Panc1 (cell line): ENCODE results near the gene MTHFD1L. TPM values are rescaled to one million over a fixed set of nuclear protein-coding genes. Genes with fewer than 3 reads are reported as not detected.

Source experiments
- ATAC-seq: fragments of 200-7000 bp; cut with Tn5 transposase; 2 replicates; pipeline ENCODE4 v1.9.1; 2020; ENCODE audit warnings: mild to moderate bottlenecking, moderate library complexity
- BruUV-seq: library from RNA; stranded (reverse); fragments of 400-500 nt; replicated peaks from 2 replicates; lab custom pipeline; 2021; lab: Mats Ljungman, UMichigan
- CTCF ChIA-PET: fragments of 300-600 bp; sonication (Branson Sonifier 250); formaldehyde crosslinking; loops from one replicate; lab custom pipeline; 2022; ENCODE audit warnings: antibody characterized with exemption; lab: Charles Lee
- POLR2A ChIA-PET: fragments of 300-600 bp; sonication (Branson Sonifier 250); formaldehyde crosslinking; loops from one replicate; lab custom pipeline; 2022; ENCODE audit warnings: antibody characterized with exemption; lab: Charles Lee
- DNase-seq: peaks from one replicate; pipeline ENCODE4 v3.0.0-alpha.2; 2010; ENCODE audit warnings: low read depth, low spot score
- H3K27ac ChIP-seq: 2 replicates; pipeline ENCODE4 v1.5.1; 2011; ENCODE audit warnings: mild to moderate bottlenecking, low read length, inconsistent platforms
- H3K27me3 ChIP-seq: fragments of 200-500 bp; sonication (Bioruptor generic); 2 replicates; pipeline ENCODE4 v1.6.0; 2014; ENCODE audit warnings: low read length, inconsistent platforms; ENCODE audit not compliant: control insufficient read depth, insufficient read depth
- H3K36me3 ChIP-seq: fragments of 200-500 bp; sonication (Bioruptor generic); 2 replicates; pipeline ENCODE4 v1.5.1; 2014; ENCODE audit warnings: inconsistent platforms, mild to moderate bottlenecking, low read length, moderate library complexity; ENCODE audit not compliant: control insufficient read depth, insufficient read depth
- H3K4me1 ChIP-seq: 2 replicates; pipeline ENCODE4 v1.5.1; 2011; ENCODE audit warnings: inconsistent platforms, mild to moderate bottlenecking, low read length, moderate library complexity; ENCODE audit not compliant: control insufficient read depth, insufficient read depth
- H3K4me3 ChIP-seq, 2 experiments: 2 replicates each; pipeline ENCODE4 v1.5.1; 2011 to 2012; ENCODE audit warnings: low read depth in 2 of 2, low read length in 2 of 2, mild to moderate bottlenecking in 2 of 2, inconsistent platforms in 1 of 2, moderate library complexity in 1 of 2
- H3K9me3 ChIP-seq: fragments of 200-500 bp; sonication (Bioruptor generic); 2 replicates; pipeline ENCODE4 v1.5.1; 2014; ENCODE audit warnings: low read depth, mild to moderate bottlenecking, inconsistent platforms, low read length, moderate library complexity; ENCODE audit not compliant: control insufficient read depth, insufficient read depth
- CTCF ChIP-seq: fragments of 450-650 bp; IDR thresholded peaks from 2 replicates; pipeline ENCODE4 v1.5.1; 2017; ENCODE audit warnings: mild to moderate bottlenecking
- POLR2AphosphoS5 ChIP-seq: IDR thresholded peaks from 2 replicates; pipeline ENCODE4 v1.6.1; 2012; ENCODE audit warnings: mild to moderate bottlenecking, low read depth, low read length, moderate library complexity
- REST ChIP-seq, 2 experiments: IDR thresholded peaks; 2 replicates each; pipeline ENCODE4 v1.6.1; 2011 to 2012; ENCODE audit warnings: low read depth in 2 of 2, control low read depth in 1 of 2, low read length in 1 of 2, mild to moderate bottlenecking in 1 of 2, moderate library complexity in 1 of 2; ENCODE audit not compliant: insufficient read depth in 1 of 2
- SIN3A ChIP-seq: IDR thresholded peaks from 2 replicates; pipeline ENCODE4 v1.6.1; 2012; ENCODE audit warnings: low read depth, mild to moderate bottlenecking, low read length, moderate library complexity, borderline replicate concordance; ENCODE audit not compliant: insufficient read depth
- TCF7L2 ChIP-seq: IDR thresholded peaks from 2 replicates; pipeline ENCODE4 v1.6.1; 2011; ENCODE audit warnings: mild to moderate bottlenecking, low read depth, low read length, inconsistent platforms
- in situ Hi-C: cut with HindIII; loops from 2 replicates; pipeline ENCODE4 v1.10.0; 2016; ENCODE audit warnings: low sequenced_read_pairs, low pct_unique_long_range_greater_than_20kb
- intact Hi-C: fragments of 100-400 bp; cut with micrococcal nuclease; formaldehyde crosslinking; loops from one replicate; pipeline ENCODE4 v1.10.0; 2022; ENCODE audit not compliant: unreplicated experiment
- total RNA-seq: library from RNA; stranded (reverse); gene quantifications from one replicate; pipeline ENCODE4 v1.2.1, GENCODE V29; 2021; ENCODE audit not compliant: unreplicated experiment

Gene MTHFD1L
- total RNA-seq, 1 experiment from 2014 or later = 76.2 TPM

DNA sequence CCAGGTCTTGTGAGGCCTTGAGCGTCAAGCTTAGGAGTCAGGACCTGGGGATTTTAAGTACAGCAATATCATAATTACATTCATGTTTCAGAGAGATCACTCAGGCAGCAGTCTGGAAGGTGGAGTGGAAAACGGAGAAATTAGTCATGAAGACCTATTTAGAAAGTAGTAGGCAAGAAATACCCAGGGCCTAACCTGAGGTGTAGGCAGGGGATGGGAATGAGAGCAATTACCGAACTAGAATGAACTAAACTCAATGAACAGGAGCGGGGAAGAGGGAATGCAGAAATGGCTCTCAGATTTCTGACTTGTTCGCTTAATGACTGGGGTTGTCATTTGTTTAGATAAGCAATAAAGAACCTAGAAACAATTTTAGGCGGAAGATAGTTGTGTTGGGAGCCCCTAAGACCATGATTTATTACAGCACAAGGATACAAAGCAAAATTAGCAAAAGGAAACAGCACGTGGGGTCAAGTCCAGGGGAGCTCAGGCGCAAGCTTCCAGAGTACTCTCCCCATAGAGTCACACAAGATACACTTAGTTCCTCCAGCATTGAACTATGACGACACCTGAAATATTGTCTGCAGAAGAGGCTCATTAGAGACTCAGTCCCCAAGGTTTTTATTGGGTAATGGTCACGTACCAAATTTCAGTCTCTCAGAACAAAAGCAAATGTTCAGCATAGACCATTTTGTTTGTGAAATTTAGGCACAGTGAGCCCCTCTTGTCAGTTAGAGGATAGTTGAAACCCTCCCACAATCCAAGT is 195.4 kb downstream of the MTHFD1L start:
- no peak for DNase-seq
- Histone ChIP-seq H3K9me3 (no peaks in the 10 kb centered on the region), H3K36me3 (no peaks in the 10 kb centered on the region), H3K4me3 (no peak overlapping the region), H3K27me3 (no peaks in the 10 kb centered on the region), H3K4me1 (peaks cover 69% of the 10 kb centered on the region), H3K27ac (peak overlapping the region; percentile 98)
- intact Hi-C loops (loop anchor here (10.0 kb wide), 1 partner anchor 264 kb away; no protein-coding TSS in a partner anchor), in situ Hi-C loops (no loop called here)
- no peak for TF ChIP-seq REST (IDR thresholded peaks at IDR 0.05; ENCODE audit: insufficient read depth in 1 of 2, low read depth in 2 of 2, low read length in 1 of 2)
- no peak for TF ChIP-seq SIN3A
- TF ChIP-seq CTCF = no peak
- TF ChIP-seq POLR2AphosphoS5 = no peak
- TF ChIP-seq TCF7L2 = no peak
- BruUV-seq = TSS peak; percentile 67
- ChIA-PET CTCF (no interaction called here), POLR2A (no interaction called here)
- ATAC-seq = no peak; the same call in 1 of the 2 replicates

- ChIA-PET POLR2A (interaction anchor here (0.6 to 1.0 kb wide), 2 partner anchors 261 to 263 kb away, joined by 3 to 6 read pairs; no protein-coding TSS in a partner anchor), CTCF (no interaction called here)
- no peaks in the 10 kb centered on the region for H3K27me3 ChIP-seq
- BruUV-seq = no TSS peak
- H3K4me3 ChIP-seq = no peak overlapping the region
- intact Hi-C loops = loop anchor here (10.0 kb wide), 1 partner anchor 261 kb away; no protein-coding TSS in a partner anchor
- no peaks in the 10 kb centered on the region for H3K9me3 ChIP-seq
- ATAC-seq (no peak), DNase-seq (no peak)
- H3K4me1 ChIP-seq = peaks cover 73% of the 10 kb centered on the region
- TF ChIP-seq SIN3A (no peak), CTCF (no peak), POLR2AphosphoS5 (no peak), REST (IDR thresholded peaks at IDR 0.05; ENCODE audit: insufficient read depth in 1 of 2, low read depth in 2 of 2, low read length in 1 of 2) (no peak), TCF7L2 (no peak)
- in situ Hi-C loops = no loop called here
- no peaks in the 10 kb centered on the region for H3K36me3 ChIP-seq
- peak overlapping the region; percentile 98 for H3K27ac ChIP-seq
Measured at GRCh38 chr6:151063352-151063751, 197.8 kb downstream of the MTHFD1L start.
